DND-41 (cell line): ENCODE data around the gene SLCO6A1.

Experiments used
- CTCF ChIP-seq: IDR thresholded peaks from 2 replicates; pipeline ENCODE4 v1.5.1; 2012; ENCODE audit warnings: borderline replicate concordance, low read length, moderate library complexity, mild to moderate bottlenecking; ENCODE audit not compliant: poor library complexity, severe bottlenecking; ENCODE audit errors: extremely low read depth
- EZH2 ChIP-seq: IDR thresholded peaks from 3 replicates; pipeline ENCODE4 v1.6.1; 2012; ENCODE audit warnings: borderline replicate concordance, low read depth, mild to moderate bottlenecking, moderate library complexity, low read length, inconsistent platforms; ENCODE audit not compliant: severe bottlenecking

DNA sequence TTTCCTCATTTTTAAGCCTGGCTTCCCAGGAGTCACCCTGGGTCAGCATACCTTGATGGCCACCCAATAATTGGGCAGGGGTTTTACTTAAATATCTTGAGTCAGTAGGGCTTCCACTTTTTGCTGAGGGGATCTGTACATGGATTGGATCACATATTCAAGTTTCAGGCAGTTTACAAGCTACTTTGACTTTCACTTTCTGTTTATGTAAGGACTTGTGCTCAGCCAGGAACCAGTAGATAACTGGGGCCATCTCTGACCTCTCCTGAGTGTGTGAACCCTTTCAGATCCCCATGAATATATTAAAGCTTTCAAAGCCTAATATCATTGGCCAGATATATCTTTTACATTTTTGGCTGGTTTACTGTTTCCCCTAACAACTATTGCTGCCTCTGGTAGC lies 45.1 kb downstream of the SLCO6A1 start:
- TF ChIP-seq CTCF (no peak), EZH2 (no peak)
